GM21717 (cell line): Measurements from ENCODE around the gene DALRD3.
"Not testable (repeated sequence)": the region's sequence is repeated elsewhere in the genome, so short reads cannot be mapped to it uniquely, and the experiment has no call there.

Source experiments
- ATAC-seq: cut with Tn5 transposase; IDR thresholded peaks from one replicate; pipeline ENCODE4 v1.9.1; 2021; ENCODE audit warnings: mild to moderate bottlenecking, moderate library complexity; ENCODE audit not compliant: unreplicated experiment

Gene DALRD3

GRCh38 chr3:49021813-49022687 is 3.7 kb upstream of the DALRD3 start, which contains the start of gene NDUFAF3:
Gene NDUFAF3 (plus strand): TSS chr3:49022121. CDS start chr3:49022145, 24 bp downstream.
- ATAC-seq: peak; percentile 49

- ATAC-seq: peak; percentile 45
These were observed 2.9 kb upstream of the DALRD3 start for GRCh38 chr3:49021213-49021812.

GRCh38 chr3:49020330-49021212 is 2.2 kb upstream of the DALRD3 start:
- peak; percentile 5 for ATAC-seq

GRCh38 chr3:49019941-49020329 is 1.6 kb upstream of the DALRD3 start:
- no peak for ATAC-seq

- ATAC-seq: no peak
These were observed 277 bp upstream of the DALRD3 start for GRCh38 chr3:49018707-49019006.

- ATAC-seq: no peak
These were observed 980 bp downstream of the DALRD3 start for GRCh38 chr3:49017229-49017970.

GRCh38 chr3:49016414-49017228 is 1.8 kb downstream of the DALRD3 start:
- no peak for ATAC-seq

- ATAC-seq: no peak
These were observed 2.6 kb downstream of the DALRD3 start for GRCh38 chr3:49015765-49016164.

- ATAC-seq: no peak
These were observed 3.3 kb downstream of the DALRD3 start for GRCh38 chr3:49015072-49015471.

- no peak for ATAC-seq
These were observed 4.4 kb downstream of the DALRD3 start for GRCh38 chr3:49013738-49014660.

- no peak for ATAC-seq
These were observed 5.2 kb downstream of the DALRD3 start for GRCh38 chr3:49013113-49013737.

- no peak for ATAC-seq
These were observed 5.9 kb downstream of the DALRD3 start for GRCh38 chr3:49012441-49013017.

GRCh38 chr3:49009396-49009795 is 9.0 kb downstream of the DALRD3 start:
- ATAC-seq: no peak

GRCh38 chr3:49008627-49009026 is 9.8 kb downstream of the DALRD3 start:
- ATAC-seq: not testable (repeated sequence)

GRCh38 chr3:49007771-49008528 is 10.4 kb downstream of the DALRD3 start:
- peak; percentile 30 for ATAC-seq

- peak; percentile 74 for ATAC-seq
These were observed 11.2 kb downstream of the DALRD3 start, which contains the start of gene WDR6 for GRCh38 chr3:49007068-49007770. Gene WDR6 (plus strand): TSS chr3:49007391. CDS start chr3:49007432, 41 bp downstream.
